ENCODE data around the gene PPP1R12A. TPM values are rescaled to one million over a fixed set of nuclear protein-coding genes. Genes with fewer than 3 reads are reported as not detected.
"Not testable (repeated sequence)": the region's sequence is repeated elsewhere in the genome, so short reads cannot be mapped to it uniquely, and the experiment has no call there.

The PPP1R12A gene
- total RNA-seq: 10 to 100 TPM; 57.5 to 79.2 TPM

DNA sequence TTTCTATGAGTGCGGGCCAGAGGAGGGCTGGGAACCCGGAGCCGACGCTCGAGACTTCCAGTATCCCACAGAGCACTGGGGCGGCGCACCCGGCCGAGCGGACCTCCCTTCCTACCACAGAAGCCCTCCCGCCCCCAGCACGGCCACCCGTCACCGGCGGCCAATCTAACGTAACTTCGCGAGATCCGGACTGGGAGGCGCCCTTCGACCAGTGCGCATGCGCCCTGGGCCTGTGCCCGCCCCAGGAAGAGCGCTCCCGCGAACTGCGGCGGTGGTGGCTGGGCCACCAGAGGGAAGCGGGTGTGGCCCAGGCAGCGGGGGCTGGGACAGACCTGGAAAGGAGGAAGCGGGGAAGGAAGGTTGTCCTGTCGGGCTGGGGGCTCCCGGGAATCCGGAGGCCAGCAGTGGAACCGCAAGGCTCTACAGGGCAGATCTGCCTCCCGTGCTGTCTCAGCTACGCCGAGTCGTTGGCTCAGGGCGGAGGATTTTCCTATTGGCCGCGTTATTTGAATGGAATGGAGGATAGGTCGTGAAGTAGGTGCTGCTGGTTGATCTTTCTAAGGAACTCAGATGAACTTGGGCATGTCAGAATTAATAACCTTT, at the start of gene PPP1R12A:
Gene PPP1R12A, minus strand, starts transcription at position 77 of the 603 bp plus-strand sequence. CDS start 166 bp downstream, outside the sequence.
- no peaks in the 10 kb centered on the region for H3K9me3 ChIP-seq
- H3K4me3 ChIP-seq: peak within 1 kb of the TSS; percentile 76
- H3K9ac ChIP-seq (ENCODE audit: low read depth in 2 of 2, low read length in 2 of 2): peak within 1 kb of the TSS; percentile 93 to 99
- peak; percentile 96 for DNase-seq
- peaks cover 4% of the 10 kb centered on the region for H3K4me1 ChIP-seq
- H3K27ac ChIP-seq: peak within 1 kb of the TSS; percentile 94
- H3K27me3 ChIP-seq: no peaks in the 10 kb centered on the region
- TF ChIP-seq, protein P1, sequence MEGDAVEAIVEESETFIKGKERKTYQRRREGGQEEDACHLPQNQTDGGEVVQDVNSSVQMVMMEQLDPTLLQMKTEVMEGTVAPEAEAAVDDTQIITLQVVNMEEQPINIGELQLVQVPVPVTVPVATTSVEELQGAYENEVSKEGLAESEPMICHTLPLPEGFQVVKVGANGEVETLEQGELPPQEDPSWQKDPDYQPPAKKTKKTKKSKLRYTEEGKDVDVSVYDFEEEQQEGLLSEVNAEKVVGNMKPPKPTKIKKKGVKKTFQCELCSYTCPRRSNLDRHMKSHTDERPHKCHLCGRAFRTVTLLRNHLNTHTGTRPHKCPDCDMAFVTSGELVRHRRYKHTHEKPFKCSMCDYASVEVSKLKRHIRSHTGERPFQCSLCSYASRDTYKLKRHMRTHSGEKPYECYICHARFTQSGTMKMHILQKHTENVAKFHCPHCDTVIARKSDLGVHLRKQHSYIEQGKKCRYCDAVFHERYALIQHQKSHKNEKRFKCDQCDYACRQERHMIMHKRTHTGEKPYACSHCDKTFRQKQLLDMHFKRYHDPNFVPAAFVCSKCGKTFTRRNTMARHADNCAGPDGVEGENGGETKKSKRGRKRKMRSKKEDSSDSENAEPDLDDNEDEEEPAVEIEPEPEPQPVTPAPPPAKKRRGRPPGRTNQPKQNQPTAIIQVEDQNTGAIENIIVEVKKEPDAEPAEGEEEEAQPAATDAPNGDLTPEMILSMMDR (IDR thresholded peaks at IDR 0.05): no peak
- intact Hi-C loops (cut with DNase I): no loop called here
- no peaks in the 10 kb centered on the region for H3K36me3 ChIP-seq

DNA sequence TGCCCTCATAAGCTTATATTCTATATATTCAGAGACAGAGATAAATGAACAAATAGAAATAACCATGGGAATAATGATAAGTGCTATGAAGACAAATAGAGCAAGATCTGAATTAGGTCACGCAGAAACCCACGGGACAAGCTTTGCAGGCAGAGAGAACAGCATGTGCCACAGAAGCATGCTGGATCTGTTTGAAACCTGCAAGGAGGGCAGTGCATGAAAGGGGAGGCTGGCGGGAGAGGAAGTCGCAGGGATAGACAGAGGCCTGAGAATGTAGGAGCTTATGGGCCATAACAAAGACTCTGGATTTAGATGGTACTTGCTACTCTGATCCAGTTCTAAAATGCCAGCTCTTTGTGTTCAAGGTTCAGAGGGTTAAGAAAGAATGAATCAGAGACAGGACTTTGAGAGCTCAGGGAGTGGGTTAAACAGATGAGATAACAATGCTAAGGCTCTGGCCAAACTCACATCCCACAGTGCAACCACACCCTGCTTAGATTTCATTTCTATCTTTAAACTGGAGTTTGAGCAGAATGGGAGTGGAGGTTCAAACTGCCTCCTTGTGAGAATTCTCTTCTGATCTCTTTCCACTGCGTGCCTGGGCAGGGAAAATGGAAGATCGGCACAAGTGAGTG, 49.2 kb upstream of the PPP1R12A start:
- intact Hi-C loops (cut with DNase I): no loop called here

DNA sequence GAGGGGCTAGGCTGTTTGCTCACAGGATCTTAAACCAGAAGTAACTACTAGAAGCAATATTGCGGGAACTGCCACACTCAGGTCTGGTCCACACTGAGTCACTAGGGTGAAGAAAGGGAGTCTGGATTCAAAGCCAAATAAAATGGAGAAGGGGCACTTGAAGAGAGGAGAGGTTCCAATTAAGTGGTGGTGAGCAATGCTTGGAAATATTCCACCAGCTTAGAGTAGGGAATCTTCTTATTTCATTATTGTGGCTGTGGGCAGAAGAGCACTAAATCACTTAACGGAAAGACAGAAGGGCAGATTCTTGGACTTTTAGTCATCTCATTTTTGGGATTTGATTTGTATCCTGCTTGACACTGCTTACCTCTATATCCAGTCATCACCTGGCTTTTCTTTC, 48.6 kb upstream of the PPP1R12A start:
- intact Hi-C loops (cut with DNase I): no loop called here
- Histone ChIP-seq H3K4me3 (no peak overlapping the region), H3K36me3 (no peaks in the 10 kb centered on the region), H3K9ac (ENCODE audit: low read depth in 2 of 2, low read length in 2 of 2) (no peak overlapping the region), H3K4me1 (no peaks in the 10 kb centered on the region), H3K9me3 (no peaks in the 10 kb centered on the region), H3K27me3 (no peaks in the 10 kb centered on the region), H3K27ac (no peak overlapping the region)
- no peak for DNase-seq
- TF ChIP-seq, protein P1 (IDR thresholded peaks at IDR 0.05): no peak

More for the DNA sequence above, 49.2 kb upstream of the PPP1R12A start:
- no peak for DNase-seq
- Histone ChIP-seq H3K9ac (ENCODE audit: low read depth in 2 of 2, low read length in 2 of 2) (no peak overlapping the region), H3K27ac (no peak overlapping the region), H3K36me3 (no peaks in the 10 kb centered on the region), H3K4me3 (no peak overlapping the region), H3K4me1 (no peaks in the 10 kb centered on the region), H3K9me3 (no peaks in the 10 kb centered on the region), H3K27me3 (no peaks in the 10 kb centered on the region)
- TF ChIP-seq, protein P1 (IDR thresholded peaks at IDR 0.05): no peak

DNA sequence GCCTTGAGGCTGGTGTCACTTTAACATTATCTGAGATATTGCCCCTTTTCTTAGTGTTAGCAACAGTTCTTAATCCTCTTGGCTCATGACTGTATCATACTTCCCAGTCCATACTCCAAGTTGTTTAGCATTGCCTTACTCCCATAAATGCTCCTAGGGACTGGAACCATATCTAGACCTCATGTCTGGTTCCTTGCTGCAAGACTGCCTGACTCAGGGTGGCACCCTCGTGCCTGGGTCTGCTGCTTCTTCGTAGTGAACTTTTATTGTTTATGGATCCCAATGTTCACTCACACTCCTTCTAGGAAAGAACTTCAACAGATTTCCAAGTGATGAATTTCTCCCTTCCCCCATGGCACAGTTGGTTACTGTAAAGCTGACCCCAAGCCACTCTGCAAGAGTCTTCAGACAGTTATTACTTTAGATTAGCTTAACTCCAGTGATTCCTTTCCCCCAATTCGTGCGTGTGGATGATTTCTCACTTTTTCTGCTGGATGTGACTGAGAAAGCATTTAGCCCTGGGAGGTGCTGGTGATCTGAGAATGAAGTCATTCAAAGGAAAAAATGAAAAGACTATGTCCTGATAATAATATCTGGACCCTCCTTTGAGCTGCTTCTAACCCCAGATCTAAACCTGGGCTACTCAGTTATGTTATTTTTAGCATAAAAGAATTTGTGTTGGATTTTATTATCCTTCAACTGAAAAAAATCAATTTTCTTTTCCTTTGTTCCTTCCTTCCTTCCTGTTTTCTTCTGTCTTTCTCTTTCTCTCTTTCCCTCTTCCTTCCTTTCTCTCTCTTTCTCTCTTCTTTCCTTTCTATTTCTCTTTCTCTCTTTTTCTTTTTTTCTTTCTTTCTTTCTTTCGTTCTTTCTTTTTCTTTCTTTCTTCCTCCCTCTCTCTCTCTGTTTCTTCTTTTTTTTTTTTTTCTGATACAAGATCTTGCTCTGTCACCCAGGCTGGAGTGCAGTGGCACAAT, 47.5 kb upstream of the PPP1R12A start:
- no peak for DNase-seq
- H3K36me3 ChIP-seq: no peaks in the 10 kb centered on the region
- no peak overlapping the region for H3K27ac ChIP-seq
- H3K9me3 ChIP-seq: no peaks in the 10 kb centered on the region
- intact Hi-C loops (cut with DNase I): no loop called here
- TF ChIP-seq, protein P1 (IDR thresholded peaks at IDR 0.05): no peak
- H3K4me1 ChIP-seq: no peaks in the 10 kb centered on the region
- H3K9ac ChIP-seq (ENCODE audit: low read depth in 2 of 2, low read length in 2 of 2): no peak overlapping the region
- no peaks in the 10 kb centered on the region for H3K27me3 ChIP-seq
- H3K4me3 ChIP-seq: no peak overlapping the region

DNA sequence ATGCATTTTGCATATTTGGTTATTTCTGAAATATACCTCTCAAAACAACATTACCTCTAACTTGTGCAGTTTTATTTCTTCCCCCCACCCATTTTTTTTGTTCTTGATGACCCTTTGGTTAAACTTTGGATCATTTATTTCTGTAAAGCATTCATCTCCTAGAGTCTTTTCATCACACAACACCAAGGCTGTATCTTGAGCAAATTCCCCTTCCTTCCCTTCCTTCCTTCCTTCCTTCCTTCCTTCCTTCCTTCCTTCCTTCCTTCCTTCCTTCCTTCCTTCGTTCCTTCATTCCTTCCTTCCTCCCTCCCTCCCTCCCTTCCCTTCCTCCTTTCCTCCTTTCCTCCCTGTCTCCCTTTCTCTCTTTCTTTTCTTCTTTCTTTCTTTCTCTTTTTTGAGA, 43.8 kb upstream of the PPP1R12A start:
- no peak for DNase-seq

GRCh38 chr12:79977856-79978460, 43.1 kb upstream of the PPP1R12A start:
- H3K27me3 ChIP-seq; H3K4me1 ChIP-seq; intact Hi-C loops (cut with DNase I); H3K4me3 ChIP-seq; H3K9ac ChIP-seq (ENCODE audit: low read depth in 2 of 2, low read length in 2 of 2); H3K9me3 ChIP-seq; DNase-seq; H3K27ac ChIP-seq; H3K36me3 ChIP-seq: not testable (repeated sequence)

More for the DNA sequence above, 43.8 kb upstream of the PPP1R12A start:
- H3K4me3 ChIP-seq: no peak overlapping the region
- no peaks in the 10 kb centered on the region for H3K9me3 ChIP-seq
- no peaks in the 10 kb centered on the region for H3K36me3 ChIP-seq
- H3K27ac ChIP-seq: no peak overlapping the region
- H3K4me1 ChIP-seq: no peaks in the 10 kb centered on the region
- H3K9ac ChIP-seq (ENCODE audit: low read depth in 2 of 2, low read length in 2 of 2): no peak overlapping the region
- intact Hi-C loops (cut with DNase I): no loop called here
- H3K27me3 ChIP-seq: no peaks in the 10 kb centered on the region
- TF ChIP-seq, protein P1 (IDR thresholded peaks at IDR 0.05): no peak
